GM21381 (cell line): ENCODE measurements around the gene CEP152.
"Not testable (repeated sequence)": the region's sequence is repeated elsewhere in the genome, so short reads cannot be mapped to it uniquely, and the experiment has no call there.

ENCODE experiments used
- ATAC-seq: cut with Tn5 transposase; IDR thresholded peaks from one replicate; pipeline ENCODE4 v1.9.1; 2021; ENCODE audit warnings: mild to moderate bottlenecking, moderate library complexity; ENCODE audit not compliant: unreplicated experiment

The CEP152 gene

DNA sequence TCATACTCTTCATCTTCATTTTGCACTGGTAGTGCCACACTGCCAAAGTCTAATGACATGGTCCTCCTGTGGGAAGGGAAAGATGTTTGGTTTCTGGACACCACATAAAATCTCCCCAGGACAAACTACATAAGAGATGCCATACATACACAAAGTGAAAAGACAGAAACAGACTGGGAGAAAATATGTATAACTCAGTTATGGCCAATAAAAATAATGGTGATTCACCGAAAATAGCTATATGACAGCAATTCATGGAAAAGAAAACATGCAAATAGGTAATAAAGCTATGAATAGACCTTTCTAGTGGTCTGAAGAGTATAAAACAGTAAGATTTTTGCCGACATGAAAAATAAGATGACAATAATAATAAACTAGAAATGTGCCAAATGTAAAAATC, 5.3 kb downstream of the CEP152 start:
- no peak for ATAC-seq

- ATAC-seq: no peak
Measured at GRCh38 chr15:48803877-48804276, 7.0 kb downstream of the CEP152 start.

DNA sequence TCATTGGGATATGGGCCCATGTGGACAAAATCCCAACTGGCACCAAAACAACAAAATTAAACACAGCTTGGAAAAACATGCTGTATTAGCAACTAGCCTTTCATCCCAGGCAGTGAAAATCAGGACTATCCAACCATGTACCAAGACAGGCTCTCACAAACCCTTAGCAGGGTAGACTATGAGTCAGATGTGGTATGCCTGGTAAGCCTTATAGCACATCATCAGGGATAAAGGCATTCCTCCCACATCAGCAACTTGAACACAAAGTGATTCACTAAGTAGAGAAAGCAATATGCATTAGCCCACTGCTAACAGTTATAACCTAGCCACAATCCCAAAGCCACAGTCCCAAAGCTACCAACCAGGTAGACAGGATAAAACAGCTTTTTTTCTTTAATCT, 8.0 kb downstream of the CEP152 start:
- ATAC-seq: no peak

GRCh38 chr15:48802257-48802656, 8.6 kb downstream of the CEP152 start:
- ATAC-seq: no peak

DNA sequence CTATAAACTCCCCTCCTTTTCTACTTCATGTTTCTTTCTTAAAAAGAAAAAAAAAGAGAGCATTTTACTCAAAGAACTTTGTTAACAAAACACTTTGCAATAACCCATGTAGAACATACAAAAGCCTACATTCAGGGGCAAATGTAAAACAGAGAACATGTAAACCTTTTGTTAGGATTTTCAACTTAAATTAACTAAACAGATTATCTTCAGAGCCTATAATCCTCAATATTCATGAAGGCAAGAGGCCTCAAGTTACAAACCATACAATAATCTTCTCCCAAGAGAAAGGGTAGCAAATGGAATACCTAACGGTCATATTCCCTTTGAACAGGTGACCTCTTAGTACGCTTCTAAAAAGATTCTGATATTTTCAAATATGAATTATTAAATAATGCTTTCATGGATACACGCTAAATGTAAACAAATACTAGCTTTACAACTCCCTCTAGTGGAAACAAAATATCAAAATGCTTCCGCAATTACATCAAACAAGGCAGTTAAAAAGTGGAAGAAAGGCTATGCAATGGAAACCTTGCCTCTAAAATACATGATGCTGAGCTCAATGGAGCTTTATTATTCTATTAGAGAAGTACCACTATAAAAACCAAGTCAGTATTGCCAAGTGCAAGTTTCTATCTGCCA, 9.9 kb downstream of the CEP152 start:
- no peak for ATAC-seq

- no peak for ATAC-seq
Measured at GRCh38 chr15:48800245-48800644, 10.6 kb downstream of the CEP152 start.

DNA sequence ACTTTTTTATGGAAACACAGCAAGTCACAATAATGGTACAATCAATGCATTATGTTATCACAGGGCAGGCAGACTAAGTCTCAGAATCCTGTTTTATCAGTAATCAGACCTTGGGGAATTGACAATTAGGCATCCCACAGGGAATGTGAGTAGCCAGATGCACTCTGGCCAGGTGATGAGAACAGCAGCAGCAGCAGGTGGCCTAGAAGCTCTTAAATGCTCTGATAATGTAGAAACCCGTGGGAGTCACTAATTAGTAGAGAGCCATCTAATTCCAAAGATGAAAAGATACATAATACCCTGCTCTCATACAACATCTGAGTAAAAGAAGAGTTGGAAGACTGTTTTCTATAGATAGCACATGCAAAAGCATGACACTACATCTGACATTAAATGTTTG, 12.6 kb downstream of the CEP152 start:
- no peak for ATAC-seq

DNA sequence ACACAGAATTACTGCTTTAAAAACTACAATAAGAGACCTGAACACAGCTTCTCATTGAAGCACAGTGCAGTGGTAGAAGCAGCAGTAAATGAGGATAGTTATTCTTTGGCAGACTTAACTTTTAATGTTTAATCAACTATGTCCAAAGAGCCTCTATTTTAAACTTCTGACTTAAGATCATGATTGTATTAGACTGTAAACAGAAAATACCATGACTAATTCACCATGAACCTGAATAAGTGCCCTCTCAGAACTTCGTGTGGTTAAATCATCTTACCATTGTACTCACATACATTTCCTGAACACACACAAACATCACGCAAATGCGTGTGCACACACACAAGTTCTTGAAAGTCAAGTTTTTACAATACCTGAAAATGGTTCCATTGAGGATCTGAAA, 13.9 kb downstream of the CEP152 start:
- peak; percentile 36 for ATAC-seq

DNA sequence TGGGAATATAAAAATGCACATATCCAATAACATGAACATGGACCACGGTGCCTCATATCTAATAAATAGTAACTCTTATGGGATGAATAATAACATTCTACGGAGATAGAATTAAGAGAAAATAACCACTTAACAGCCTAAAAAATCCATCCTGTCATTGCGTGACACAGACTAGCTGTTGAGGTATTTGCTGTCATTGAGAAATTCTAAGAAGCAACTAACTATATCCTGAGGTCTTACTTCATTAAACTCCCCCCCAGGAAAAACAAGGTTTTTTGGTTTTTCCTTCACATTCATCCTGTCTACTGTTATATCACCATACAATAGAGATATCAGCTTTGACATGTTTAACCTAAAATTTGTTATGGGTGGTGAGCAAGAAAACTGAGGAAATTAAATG, 14.3 kb downstream of the CEP152 start:
- no peak for ATAC-seq

GRCh38 chr15:48795901-48796300, 15.0 kb downstream of the CEP152 start:
- no peak for ATAC-seq

GRCh38 chr15:48794697-48795134, 16.2 kb downstream of the CEP152 start:
- ATAC-seq: peak; percentile 87

DNA sequence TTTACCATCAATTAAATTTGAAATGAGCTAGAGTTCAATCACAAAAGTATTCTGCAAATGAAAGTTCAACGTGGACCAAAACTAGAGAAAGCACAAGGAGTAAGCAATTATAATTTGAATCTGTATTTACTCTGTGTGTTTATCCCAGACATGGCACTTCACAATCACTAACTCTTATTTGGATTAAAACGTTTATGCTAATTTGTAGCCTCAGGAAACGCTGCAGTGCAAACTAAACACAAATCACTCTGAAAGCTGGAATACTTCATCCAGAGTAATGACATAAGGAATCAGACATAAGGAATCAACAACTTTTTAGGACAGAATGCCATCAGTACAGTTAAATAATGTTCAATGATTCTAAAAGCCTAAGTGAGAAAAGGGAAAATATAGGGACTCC, 18.5 kb downstream of the CEP152 start:
- no peak for ATAC-seq

DNA sequence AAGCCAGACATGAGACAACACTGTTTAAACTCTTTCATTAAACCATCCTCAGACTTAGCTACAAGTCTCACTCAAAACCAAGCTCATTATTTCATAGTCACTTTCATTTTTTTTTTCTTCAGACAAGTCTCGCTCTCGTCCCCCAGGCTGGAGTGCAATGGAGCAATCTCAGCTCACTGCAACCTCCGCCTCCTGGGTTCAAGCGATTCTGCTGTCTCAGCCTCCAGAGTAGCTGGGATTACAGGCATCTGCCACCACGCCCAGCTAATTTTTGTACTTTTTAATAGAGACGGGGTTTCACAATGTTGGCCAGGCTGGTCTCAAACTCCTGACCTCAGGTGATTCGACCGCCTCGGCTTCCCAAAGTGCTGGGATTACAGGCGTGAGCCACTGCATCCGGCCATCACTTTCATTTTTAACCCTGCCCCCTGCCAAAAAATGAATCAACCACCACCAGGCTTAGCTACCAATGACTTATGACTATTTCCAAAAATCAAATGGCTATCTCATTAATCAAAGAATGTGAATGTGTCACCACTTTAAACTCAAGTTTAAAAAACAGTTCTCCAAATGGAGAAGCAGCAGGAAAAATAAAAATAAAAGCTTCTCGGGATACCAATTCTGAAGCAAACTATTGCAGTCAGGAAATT, 20.3 kb downstream of the CEP152 start:
- ATAC-seq: not testable (repeated sequence)

DNA sequence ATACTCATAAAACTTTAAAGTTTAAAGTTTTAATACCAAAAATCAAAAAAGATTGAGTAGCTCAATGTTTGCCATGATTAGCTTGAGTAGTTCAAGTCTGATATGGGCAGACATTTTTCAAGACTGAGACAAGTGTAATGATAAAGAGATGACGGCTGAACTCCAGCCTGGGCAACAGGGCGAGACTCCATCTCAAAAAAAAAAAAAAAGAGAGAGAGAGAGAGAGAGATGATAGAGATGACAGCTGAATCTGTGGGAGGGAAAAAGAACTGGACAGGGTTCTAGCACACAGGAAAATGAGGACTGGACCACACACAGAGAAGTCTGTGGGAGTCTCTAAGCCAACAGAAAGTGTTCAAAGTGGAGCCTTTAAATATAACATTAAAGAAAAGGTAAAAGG, 25.2 kb downstream of the CEP152 start:
- no peak for ATAC-seq

DNA sequence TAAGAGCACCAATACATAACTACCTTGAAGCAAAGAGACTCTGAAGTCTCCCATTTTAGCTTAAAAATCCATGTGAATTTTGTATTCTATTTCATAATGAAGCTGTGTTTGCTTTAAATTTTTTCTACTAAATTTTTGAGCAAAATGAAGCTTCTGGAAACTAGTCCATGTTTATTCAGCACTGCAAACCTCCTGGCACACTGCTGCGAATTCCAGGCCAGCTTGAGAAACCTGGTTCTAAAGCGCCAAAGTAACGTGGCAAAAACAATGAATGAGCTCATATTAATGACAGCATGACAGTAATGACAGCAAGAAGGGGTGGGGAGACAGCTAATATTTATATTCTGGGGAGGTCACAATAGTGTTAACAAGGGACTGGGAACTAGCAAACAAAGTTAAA, 25.7 kb downstream of the CEP152 start:
- ATAC-seq: no peak

GRCh38 chr15:48784756-48785155, 26.1 kb downstream of the CEP152 start:
- ATAC-seq: no peak

GRCh38 chr15:48782911-48783310, 28.0 kb downstream of the CEP152 start:
- no peak for ATAC-seq

DNA sequence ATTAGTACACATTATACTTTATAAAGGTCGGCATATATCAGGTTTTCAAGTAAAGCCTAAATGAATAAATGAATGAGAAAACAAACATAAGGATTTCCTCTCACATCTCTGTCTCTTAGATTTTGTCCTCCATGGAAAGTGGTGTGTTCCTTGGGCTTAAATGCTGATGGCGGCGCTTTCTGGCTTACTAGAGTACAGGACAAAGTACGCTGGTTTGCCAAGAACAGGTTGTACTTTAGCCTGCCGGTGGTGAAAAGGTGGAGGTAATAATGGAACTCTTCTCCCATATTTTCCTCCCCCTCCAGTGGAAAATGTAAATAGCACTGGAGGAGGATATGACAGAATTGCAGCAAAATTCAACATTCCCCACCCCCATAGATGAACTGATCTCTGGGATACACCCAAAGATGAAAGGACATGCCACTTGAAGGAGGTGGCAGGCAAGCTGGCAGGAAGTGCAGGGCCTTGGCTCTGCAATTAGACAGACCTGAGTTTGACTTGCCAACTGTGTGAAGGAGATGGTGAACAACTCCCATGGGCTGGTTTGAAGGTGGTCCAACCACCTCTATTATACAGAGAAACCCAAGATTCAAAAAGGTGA, 29.3 kb downstream of the CEP152 start:
- no peak for ATAC-seq

DNA sequence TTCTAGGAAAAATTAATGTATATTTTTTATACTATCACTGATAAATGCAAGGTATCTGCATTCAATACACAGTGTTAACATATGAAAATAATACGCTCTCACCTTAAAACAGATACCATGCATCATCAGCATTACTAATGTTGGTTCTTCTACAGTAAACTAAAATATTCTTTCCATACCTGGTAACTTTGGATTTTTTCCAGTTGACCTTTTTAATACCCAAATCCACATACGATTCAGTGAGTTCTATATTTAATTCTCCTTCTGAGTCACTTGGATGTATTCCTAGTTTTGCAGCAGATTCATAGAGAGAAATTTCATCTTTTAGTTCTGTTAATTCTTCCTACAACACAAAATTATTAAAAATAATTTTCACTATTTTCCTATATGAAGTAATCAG, 29.9 kb downstream of the CEP152 start:
- no peak for ATAC-seq

GRCh38 chr15:48778331-48778730, 32.5 kb downstream of the CEP152 start:
- ATAC-seq: no peak

GRCh38 chr15:48777645-48778330, 33.1 kb downstream of the CEP152 start:
- no peak for ATAC-seq

- no peak for ATAC-seq
Measured at GRCh38 chr15:48775546-48775945, 35.3 kb downstream of the CEP152 start.
